ENCODE results near the gene CDON.

Gene CDON

DNA sequence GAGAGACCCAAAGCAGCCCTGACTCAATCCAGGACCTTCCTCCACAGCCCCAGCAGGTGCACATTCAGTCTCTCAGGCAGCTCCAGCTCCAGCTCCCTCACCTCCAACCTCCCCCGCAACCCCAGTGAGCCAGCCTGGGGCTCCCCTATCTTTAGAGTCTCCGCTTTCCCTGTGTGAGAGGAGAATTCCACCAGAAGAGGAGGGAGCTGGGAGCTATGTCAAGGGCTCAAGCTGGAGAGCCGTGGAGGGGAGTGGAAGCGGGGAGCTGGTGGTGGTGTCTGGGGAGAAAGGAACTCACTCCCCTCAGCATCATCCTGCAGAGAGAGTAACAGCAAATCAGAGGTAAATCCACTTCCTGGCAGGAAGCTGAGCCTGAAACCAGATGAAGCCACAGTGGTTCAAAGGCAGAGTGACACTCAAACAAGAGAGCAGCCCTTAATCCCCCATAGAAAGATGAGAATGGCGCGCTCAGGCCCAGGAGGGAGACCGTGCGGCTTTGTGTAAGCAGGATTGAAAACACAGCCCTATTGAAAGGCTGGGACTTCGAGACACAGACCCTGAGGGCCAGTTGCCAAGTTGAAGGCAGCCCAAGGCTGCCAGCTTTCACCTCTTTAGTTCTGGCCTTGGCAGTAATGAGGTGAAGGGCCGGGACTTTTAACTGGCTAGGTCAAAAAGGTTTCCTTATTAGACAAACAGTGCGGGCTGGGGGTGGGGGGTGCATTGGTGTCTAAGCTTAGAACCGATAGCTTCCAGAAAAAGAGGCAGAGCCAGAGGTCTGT is 21.4 kb upstream of the CDON start:
- H3F3A ChIP-seq (ENCODE audit: control insufficient read depth, insufficient read depth), result no peaks in the 10 kb centered on the region
- 0 out of 2 replicates have a peak, but pooled peaks cover 3% of the 10 kb centered on the region for H3K27me3 ChIP-seq (ENCODE audit: control insufficient read depth, low read length)
- H3K4me1 ChIP-seq (ENCODE audit: control insufficient read depth, low read length), result no peaks in the 10 kb centered on the region
- H3K4me2 ChIP-seq (ENCODE audit: low read length), result no peak overlapping the region
- no peak overlapping the region for H3K4me3 ChIP-seq (ENCODE audit: low read length)
- no peaks in the 10 kb centered on the region for H3K36me3 ChIP-seq (ENCODE audit: control insufficient read depth, low read length)
- TF ChIP-seq EZH2phosphoT487 (IDR thresholded peaks at IDR 0.05; ENCODE audit: borderline replicate concordance, low read length), result no peak
- TF ChIP-seq, protein P1, sequence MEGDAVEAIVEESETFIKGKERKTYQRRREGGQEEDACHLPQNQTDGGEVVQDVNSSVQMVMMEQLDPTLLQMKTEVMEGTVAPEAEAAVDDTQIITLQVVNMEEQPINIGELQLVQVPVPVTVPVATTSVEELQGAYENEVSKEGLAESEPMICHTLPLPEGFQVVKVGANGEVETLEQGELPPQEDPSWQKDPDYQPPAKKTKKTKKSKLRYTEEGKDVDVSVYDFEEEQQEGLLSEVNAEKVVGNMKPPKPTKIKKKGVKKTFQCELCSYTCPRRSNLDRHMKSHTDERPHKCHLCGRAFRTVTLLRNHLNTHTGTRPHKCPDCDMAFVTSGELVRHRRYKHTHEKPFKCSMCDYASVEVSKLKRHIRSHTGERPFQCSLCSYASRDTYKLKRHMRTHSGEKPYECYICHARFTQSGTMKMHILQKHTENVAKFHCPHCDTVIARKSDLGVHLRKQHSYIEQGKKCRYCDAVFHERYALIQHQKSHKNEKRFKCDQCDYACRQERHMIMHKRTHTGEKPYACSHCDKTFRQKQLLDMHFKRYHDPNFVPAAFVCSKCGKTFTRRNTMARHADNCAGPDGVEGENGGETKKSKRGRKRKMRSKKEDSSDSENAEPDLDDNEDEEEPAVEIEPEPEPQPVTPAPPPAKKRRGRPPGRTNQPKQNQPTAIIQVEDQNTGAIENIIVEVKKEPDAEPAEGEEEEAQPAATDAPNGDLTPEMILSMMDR (IDR thresholded peaks at IDR 0.05; ENCODE audit: low read depth, low read length, poor library complexity, severe bottlenecking), result no peak
- no peak overlapping the region for H3K27ac ChIP-seq (ENCODE audit: low read depth, low read length)
- no peaks in the 10 kb centered on the region for H3K9me2 ChIP-seq (replicated peaks; ENCODE audit: control insufficient read depth, low read length)
- no peaks in the 10 kb centered on the region for H4K20me1 ChIP-seq (ENCODE audit: control insufficient read depth, insufficient read depth, low read depth, low read length)
- H3K79me2 ChIP-seq (ENCODE audit: control insufficient read depth, low read length), result no peaks in the 10 kb centered on the region
- H3K9me3 ChIP-seq (ENCODE audit: control insufficient read depth, insufficient read depth, low read length), result no peaks in the 10 kb centered on the region

DNA sequence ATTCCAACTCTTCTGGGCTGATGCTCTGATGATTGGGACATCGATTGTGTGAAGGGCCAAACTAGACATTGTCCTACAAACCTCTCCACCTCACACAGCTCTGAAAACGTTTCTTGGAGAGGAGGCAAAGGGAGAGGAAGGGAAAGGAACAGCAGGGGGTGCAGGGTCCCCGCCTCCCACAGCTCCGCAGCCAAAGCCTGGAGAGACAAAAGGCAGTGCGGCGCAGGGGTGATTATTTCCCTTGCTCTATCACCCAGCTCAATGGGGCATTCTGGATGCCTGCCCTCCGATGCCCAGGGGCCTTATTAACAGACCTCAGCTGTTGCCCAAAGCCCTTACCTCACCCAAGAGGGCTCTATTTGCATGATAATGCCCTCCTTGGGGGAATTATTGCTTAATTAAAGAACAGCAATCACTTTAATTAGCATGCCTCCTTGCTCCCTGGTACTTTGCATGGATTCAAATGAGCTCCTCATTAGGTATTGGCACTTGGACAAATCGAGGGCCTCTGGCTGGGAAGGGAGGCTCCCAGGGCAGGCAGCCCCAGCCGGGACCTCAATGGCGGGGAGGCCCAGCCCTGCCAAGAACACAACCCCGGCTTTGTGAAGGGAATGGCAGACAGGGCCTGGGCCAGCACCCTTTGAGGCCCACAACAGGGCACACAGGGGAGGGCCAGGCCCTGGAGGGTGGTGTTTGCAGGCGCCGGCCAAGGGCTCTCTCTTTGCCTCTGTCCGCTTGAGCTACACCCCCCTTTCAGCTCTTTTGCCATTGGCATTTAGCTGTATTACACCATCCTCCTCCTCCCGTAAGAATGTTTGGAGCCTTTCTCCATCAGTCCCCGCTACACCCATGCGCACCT is 19.8 kb upstream of the CDON start:
- H3F3A ChIP-seq (ENCODE audit: control insufficient read depth, insufficient read depth), result no peaks in the 10 kb centered on the region
- H3K9me3 ChIP-seq (ENCODE audit: control insufficient read depth, insufficient read depth, low read length), result no peaks in the 10 kb centered on the region
- no peak overlapping the region for H3K27ac ChIP-seq (ENCODE audit: low read depth, low read length)
- H4K20me1 ChIP-seq (ENCODE audit: control insufficient read depth, insufficient read depth, low read depth, low read length), result no peaks in the 10 kb centered on the region
- H3K4me3 ChIP-seq (ENCODE audit: low read length), result no peak overlapping the region
- no peak overlapping the region for H3K4me2 ChIP-seq (ENCODE audit: low read length)
- H3K27me3 ChIP-seq (ENCODE audit: control insufficient read depth, low read length), result 0 out of 2 replicates have a peak, but pooled peaks cover 3% of the 10 kb centered on the region
- no peaks in the 10 kb centered on the region for H3K9me2 ChIP-seq (replicated peaks; ENCODE audit: control insufficient read depth, low read length)
- no peaks in the 10 kb centered on the region for H3K36me3 ChIP-seq (ENCODE audit: control insufficient read depth, low read length)
- TF ChIP-seq, protein P1 (IDR thresholded peaks at IDR 0.05; ENCODE audit: low read depth, low read length, poor library complexity, severe bottlenecking), result no peak
- no peak for TF ChIP-seq EZH2phosphoT487 (IDR thresholded peaks at IDR 0.05; ENCODE audit: borderline replicate concordance, low read length)
- no peaks in the 10 kb centered on the region for H3K79me2 ChIP-seq (ENCODE audit: control insufficient read depth, low read length)
- H3K4me1 ChIP-seq (ENCODE audit: control insufficient read depth, low read length), result no peaks in the 10 kb centered on the region

- no peaks in the 10 kb centered on the region for H3K79me2 ChIP-seq (ENCODE audit: control insufficient read depth, low read length)
- H4K20me1 ChIP-seq (ENCODE audit: control insufficient read depth, insufficient read depth, low read depth, low read length), result no peaks in the 10 kb centered on the region
- no peaks in the 10 kb centered on the region for H3F3A ChIP-seq (ENCODE audit: control insufficient read depth, insufficient read depth)
- H3K36me3 ChIP-seq (ENCODE audit: control insufficient read depth, low read length), result no peaks in the 10 kb centered on the region
- H3K27ac ChIP-seq (ENCODE audit: low read depth, low read length), result no peak overlapping the region
- H3K4me1 ChIP-seq (ENCODE audit: control insufficient read depth, low read length), result no peaks in the 10 kb centered on the region
- H3K4me2 ChIP-seq (ENCODE audit: low read length), result no peak overlapping the region
- no peak for TF ChIP-seq EZH2phosphoT487 (IDR thresholded peaks at IDR 0.05; ENCODE audit: borderline replicate concordance, low read length)
- TF ChIP-seq, protein P1 (IDR thresholded peaks at IDR 0.05; ENCODE audit: low read depth, low read length, poor library complexity, severe bottlenecking), result no peak
- H3K9me2 ChIP-seq (replicated peaks; ENCODE audit: control insufficient read depth, low read length), result no peaks in the 10 kb centered on the region
- H3K27me3 ChIP-seq (ENCODE audit: control insufficient read depth, low read length), result 0 out of 2 replicates have a peak, but pooled peaks cover 3% of the 10 kb centered on the region
- no peak overlapping the region for H3K4me3 ChIP-seq (ENCODE audit: low read length)
- H3K9me3 ChIP-seq (ENCODE audit: control insufficient read depth, insufficient read depth, low read length), result no peaks in the 10 kb centered on the region
These were observed 19.2 kb upstream of the CDON start for GRCh38 chr11:126081915-126082250.

Measured in DOHH2 (cell line).